HG03520 (cell line): ENCODE measurements around the gene ANO6.
"Not testable (repeated sequence)": the region's sequence is repeated elsewhere in the genome, so short reads cannot be mapped to it uniquely, and the experiment has no call there.

Experiments used
- ATAC-seq: cut with Tn5 transposase; IDR thresholded peaks from one replicate; pipeline ENCODE4 v1.9.1; 2021; ENCODE audit warnings: mild to moderate bottlenecking, moderate library complexity; ENCODE audit not compliant: unreplicated experiment

The ANO6 gene

GRCh38 chr12:45215419-45216229, at the start of gene ANO6:
ANO6 (plus strand) TSS chr12:45216095; CDS start chr12:45216322, 227 bp downstream.
- peak; percentile 58 for ATAC-seq

GRCh38 chr12:45168976-45169375, 46.9 kb upstream of the ANO6 start:
- no peak for ATAC-seq

DNA sequence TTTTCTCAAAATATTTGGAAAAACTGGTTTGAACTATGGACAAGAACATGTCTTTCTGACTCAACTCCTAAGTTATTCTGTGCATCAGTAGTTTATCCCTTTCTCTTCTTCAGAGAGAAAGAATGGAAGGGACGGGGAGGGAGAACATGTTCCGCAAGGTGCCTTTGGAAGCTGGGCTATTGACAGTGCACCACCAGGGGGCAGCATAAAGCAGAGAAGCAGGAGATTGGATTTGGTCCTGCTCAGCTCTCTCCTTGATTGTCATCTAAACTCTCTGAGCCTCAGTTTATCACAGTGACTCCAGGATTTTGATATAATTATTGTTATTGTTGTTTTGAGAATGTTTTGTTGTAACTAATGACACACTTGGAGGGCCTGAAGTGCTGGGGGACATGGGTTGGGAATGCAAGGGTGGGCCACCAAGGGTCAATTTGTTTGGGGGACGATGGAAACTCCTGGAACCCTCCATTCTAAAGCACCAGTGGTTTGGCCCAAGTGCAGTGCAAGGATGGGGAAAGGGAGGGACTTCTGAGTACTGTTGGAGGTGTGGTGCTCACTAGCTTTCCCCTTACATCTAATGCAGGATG, 45.3 kb upstream of the ANO6 start:
- peak; percentile 56 for ATAC-seq

GRCh38 chr12:45173293-45173692, 42.6 kb upstream of the ANO6 start:
- not testable (repeated sequence) for ATAC-seq

GRCh38 chr12:45174595-45174994, 41.3 kb upstream of the ANO6 start:
- ATAC-seq, result no peak

DNA sequence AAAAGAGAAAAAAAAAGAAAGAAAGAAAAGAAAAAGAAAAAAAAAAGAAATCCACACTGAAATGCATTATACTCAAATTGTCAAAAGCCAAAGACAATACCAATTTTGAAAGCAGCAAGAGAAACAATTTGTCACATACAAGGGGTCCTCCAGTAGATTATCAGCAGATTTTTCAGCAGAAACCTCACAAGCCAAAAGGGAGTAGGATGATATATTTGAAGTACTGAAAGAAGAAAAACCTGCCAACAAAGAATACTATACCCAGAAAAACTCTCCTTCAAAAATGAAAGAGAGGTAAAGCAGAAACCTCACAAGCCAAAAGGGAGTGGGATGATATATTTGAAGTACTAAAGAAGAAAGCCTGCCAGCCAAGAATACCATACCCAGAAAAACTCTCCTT, 37.1 kb upstream of the ANO6 start:
- ATAC-seq, result no peak

DNA sequence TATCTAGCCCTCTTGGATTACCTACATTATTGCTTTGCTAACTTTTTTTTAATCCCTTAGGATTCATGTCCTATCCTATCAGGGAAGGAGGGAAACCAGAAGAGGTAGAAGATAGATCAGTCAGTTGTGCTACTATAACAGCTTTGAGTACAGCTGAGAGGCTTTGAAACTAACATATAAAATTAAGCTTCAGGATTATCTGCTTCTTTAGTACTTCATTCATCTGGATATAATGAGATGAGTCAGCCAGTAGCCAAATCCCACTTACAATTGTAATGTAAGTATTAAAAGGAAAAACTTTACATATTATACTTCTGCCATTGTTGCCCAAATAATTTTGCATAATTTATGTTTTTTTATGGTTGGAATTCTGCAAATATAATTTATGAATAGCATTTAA, 33.4 kb upstream of the ANO6 start:
- no peak for ATAC-seq

DNA sequence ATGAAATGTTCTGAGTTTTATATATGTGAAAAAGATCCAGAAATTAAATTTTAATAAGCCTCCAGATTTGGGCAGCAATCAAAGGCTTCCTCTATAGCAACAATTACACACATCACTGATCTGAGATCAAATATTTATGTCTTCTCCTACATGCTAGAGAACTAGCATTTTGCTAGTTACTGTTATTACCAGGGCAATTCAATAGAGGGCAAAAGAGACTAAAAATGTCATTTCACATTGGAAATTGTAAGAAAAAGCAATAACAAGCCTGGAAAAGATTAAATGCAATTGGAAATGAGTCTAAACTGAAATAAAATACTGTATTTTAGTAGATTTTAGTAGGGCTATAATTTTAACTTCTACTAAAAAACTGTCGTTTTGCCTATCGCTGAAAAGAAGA, 32.6 kb upstream of the ANO6 start:
- no peak for ATAC-seq

DNA sequence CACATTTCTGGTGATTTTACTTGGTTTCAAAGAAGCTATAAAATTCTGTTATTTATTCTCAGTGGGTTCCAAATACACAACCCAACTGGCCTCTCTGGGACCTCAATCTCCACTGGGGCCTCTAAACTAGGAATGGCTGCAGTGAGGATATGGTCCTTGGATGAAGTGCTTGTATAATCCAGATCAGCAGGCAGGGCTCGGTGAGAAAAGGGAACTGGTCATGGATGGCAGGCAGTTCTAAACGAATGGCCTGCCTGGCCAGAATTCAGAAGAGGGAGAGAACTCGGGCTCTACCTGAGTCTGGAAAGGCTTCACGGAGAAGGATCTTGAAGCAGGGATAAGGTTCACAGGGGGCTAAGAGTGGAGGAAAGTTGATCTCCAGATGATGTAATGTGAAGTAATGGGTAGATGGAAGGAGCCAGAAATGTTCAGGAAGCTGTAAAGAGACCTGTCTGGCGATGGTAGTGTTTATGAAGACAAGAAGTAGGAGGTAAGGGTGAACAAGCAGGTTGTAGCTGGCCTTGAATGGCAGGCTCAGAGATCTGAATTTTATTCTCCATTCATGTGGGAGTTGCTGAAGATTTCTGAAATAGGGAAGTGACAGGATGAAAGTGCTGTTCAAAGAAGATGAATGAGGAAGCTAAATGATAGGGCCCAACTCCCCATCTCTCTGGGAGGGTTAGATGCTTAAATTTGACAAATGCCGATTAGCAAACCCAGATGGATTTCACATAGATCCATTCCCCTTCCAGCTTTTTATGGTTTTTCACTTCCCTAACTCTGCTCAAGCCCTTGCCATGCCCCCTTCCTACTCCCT, 31.5 kb upstream of the ANO6 start:
- ATAC-seq, result no peak

DNA sequence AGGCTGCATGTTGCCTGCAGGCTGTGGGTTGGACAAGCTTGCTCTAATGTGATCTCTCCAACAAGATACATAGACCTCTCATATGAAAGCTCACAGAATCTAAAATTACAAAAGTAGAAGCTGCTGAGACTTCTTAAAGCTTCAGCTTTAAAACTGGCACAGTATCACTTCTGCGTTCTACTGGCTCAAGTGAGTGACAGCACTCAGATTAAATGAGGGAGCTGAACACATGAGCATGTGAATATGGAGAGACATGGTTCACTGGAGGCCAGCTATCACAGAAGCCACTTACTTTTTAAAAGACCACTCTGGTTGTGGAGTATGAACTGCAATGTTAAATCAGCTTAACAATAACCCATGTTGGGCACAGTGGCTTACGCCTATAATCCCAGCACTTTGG, 29.1 kb upstream of the ANO6 start:
- no peak for ATAC-seq

GRCh38 chr12:45189766-45190403, 26.0 kb upstream of the ANO6 start:
- no peak for ATAC-seq

DNA sequence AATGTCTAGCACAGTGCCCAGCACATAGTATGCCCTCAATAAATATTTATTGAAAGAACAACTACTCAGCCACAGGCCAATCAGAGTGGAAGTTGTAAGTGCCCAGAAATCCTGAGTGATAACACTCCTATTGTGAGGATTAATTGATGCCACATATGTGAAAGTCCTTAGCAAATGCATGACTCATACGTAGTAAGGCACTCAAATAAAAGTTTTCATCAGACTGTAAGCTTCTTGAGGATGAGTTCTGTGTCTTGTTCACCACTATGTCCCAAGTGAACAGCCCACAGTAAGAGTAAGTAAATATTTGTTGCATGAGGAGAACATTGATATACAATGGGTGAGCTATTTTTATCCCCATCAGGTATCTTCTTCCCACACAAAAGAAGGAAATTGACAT, 24.7 kb upstream of the ANO6 start:
- no peak for ATAC-seq

DNA sequence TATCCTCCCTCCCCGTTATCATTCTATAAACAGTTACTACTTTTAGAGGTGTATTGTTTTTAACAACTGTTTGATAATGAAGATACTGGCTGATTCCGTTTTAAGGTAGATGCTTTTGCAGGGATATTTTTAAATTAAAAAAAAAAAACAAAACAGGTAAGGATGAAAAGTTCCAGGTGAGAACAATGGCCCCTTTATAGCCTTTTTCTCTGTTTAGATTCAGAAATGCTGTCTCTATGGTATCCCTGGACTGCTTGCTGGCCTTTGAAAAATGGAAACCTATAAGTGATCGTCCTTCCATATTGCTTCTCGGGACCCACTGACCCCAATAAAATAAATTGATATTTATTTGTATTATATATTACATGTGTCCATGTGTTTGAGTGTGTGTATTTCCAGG, 23.2 kb upstream of the ANO6 start:
- no peak for ATAC-seq

- no peak for ATAC-seq
These were observed 15.3 kb upstream of the ANO6 start for GRCh38 chr12:45200491-45201043.

DNA sequence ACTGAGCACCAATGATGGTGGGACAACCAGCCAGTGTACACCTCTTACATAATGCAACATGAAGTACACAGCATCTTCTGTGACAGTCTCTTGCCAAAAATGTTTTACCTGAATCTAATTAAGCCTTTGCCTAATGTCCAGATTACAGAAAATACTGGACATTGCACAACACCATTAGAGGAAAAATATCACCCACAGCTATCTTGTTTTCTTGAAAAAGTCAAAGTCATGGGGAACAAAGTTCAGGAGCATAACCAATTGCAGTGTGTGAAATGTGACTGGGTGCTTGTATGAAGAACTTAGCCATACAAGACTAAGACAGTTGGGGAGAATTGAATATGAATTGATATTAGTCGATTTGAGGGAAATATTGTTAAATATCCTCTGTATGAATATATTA, 12.1 kb upstream of the ANO6 start:
- no peak for ATAC-seq

- no peak for ATAC-seq
These were observed 11.1 kb upstream of the ANO6 start for GRCh38 chr12:45204757-45205156.

GRCh38 chr12:45205165-45205825, 10.6 kb upstream of the ANO6 start:
- ATAC-seq, result no peak

DNA sequence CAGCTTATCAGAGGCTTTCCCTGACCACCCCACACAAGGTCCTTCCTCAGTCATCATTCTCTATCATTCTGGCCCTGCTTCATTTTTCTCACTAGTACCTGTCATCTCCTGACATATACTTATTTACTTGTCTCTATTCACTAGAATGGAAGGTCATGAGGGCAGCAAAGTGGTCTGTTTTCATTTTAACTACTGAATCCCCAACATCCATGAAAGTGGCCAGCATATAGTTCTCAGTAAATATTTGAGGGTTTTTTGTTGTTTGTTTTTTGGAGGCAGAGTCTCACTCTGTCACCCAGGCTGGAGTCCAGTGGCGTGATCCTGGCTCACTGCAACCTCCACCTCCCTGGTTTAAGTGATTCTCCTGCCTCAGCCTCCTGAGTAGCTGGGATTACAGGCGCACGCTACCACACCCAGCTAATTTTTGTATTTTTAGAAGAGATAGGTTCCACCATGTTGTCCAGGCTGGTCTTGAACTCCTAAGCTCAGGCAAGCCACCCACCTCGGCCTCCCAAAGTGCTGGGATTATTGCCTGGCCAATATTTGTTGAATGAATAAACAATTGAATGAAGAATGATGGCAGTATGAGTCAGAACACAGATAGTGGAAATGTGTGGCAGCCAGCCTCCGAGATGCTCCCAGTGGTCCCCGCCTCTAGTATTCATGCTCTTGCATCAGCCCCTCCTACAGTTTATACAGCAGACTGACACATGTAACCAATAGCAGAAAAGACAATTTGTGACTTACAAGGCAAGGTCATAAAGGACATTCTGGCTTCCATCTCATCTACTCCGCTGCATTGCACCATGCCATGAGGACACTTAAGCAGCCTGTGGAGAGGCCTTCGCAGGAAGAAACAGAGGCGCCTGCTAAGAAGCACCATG, 7.0 kb upstream of the ANO6 start:
- ATAC-seq, result no peak

DNA sequence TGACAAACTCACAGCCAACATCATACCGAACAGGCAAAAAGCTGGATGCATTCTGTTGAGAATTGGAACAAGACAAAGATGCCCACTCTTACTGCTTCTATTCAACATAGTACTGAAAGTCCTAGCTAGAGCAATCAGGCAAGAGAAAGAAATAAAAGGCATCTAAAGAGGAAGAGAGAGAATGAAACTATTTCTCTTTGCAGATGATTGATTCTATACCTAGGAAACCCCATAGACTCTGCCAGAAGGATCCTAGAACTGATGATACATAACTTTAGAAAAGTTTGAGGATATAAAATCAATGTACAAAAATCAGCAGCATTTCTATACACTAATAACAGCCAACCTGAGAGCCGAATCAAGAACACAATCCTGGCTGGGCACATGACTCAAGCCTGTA, 6.1 kb upstream of the ANO6 start:
- no peak for ATAC-seq

- ATAC-seq, result no peak
These were observed 3.8 kb upstream of the ANO6 start for GRCh38 chr12:45212064-45212463.
